Ishikawa (cell line): ENCODE results near the gene SH3RF1.
A peak's percentile ranks its signal among the peaks of the same experiment; 100 is the strongest.

ENCODE experiments used
- CEBPB ChIP-seq: IDR thresholded peaks from 2 replicates; pipeline ENCODE4 v1.6.1; 2012
- CREB1 ChIP-seq: IDR thresholded peaks from 2 replicates; pipeline ENCODE4 v1.6.1; 2012; ENCODE audit warnings: low read depth
- EGR1 ChIP-seq: IDR thresholded peaks from 2 replicates; pipeline ENCODE4 v1.6.1; 2012
- EP300 ChIP-seq: IDR thresholded peaks from 2 replicates; pipeline ENCODE4 v1.6.1; 2012; ENCODE audit warnings: borderline replicate concordance
- FOXM1 ChIP-seq: IDR thresholded peaks from 2 replicates; pipeline ENCODE4 v1.6.1; 2012; ENCODE audit warnings: low read depth, borderline replicate concordance
- MAX ChIP-seq: IDR thresholded peaks from 2 replicates; pipeline ENCODE4 v1.6.1; 2012
- NFIC ChIP-seq: IDR thresholded peaks from 2 replicates; pipeline ENCODE4 v1.6.1; 2012
- RAD21 ChIP-seq: IDR thresholded peaks from 2 replicates; pipeline ENCODE4 v1.6.1; 2012; ENCODE audit warnings: low read depth
- TAF1 ChIP-seq: IDR thresholded peaks from 2 replicates; pipeline ENCODE4 v1.6.1; 2012; ENCODE audit warnings: low read depth, mild to moderate bottlenecking
- TCF12 ChIP-seq: IDR thresholded peaks from 2 replicates; pipeline ENCODE4 v1.6.1; 2012; ENCODE audit warnings: low read depth
- TEAD4 ChIP-seq: IDR thresholded peaks from 2 replicates; pipeline ENCODE4 v1.6.1; 2012
- YY1 ChIP-seq: IDR thresholded peaks from 2 replicates; pipeline ENCODE4 v1.6.1; 2012; ENCODE audit warnings: low read depth
- ZBTB7A ChIP-seq: IDR thresholded peaks from 2 replicates; pipeline ENCODE4 v1.6.1; 2012; ENCODE audit warnings: low read depth
- TF ChIP-seq, protein P1 (sequence below): IDR thresholded peaks from 2 replicates; pipeline ENCODE4 v1.6.1; 2012; ENCODE audit warnings: low read depth, mild to moderate bottlenecking
- TF ChIP-seq, protein P2 (sequence below): IDR thresholded peaks from 2 replicates; pipeline ENCODE4 v1.6.1; 2012

Gene SH3RF1

GRCh38 chr4:169122422-169122821, 148.3 kb downstream of the SH3RF1 start:
- TF ChIP-seq RAD21 (no peak), EGR1 (no peak), MAX (no peak), YY1 (no peak), FOXM1 (peak; percentile 46; the same call in 1 of the 2 replicates), ZBTB7A (no peak), CREB1 (no peak), TEAD4 (peak; percentile 63; the same call in 1 of the 2 replicates), TCF12 (peak; percentile 63), CEBPB (no peak), EP300 (peak; percentile 66; the same call in 1 of the 2 replicates), NFIC (peak; percentile 85), TAF1 (no peak)
- TF ChIP-seq, protein P1, sequence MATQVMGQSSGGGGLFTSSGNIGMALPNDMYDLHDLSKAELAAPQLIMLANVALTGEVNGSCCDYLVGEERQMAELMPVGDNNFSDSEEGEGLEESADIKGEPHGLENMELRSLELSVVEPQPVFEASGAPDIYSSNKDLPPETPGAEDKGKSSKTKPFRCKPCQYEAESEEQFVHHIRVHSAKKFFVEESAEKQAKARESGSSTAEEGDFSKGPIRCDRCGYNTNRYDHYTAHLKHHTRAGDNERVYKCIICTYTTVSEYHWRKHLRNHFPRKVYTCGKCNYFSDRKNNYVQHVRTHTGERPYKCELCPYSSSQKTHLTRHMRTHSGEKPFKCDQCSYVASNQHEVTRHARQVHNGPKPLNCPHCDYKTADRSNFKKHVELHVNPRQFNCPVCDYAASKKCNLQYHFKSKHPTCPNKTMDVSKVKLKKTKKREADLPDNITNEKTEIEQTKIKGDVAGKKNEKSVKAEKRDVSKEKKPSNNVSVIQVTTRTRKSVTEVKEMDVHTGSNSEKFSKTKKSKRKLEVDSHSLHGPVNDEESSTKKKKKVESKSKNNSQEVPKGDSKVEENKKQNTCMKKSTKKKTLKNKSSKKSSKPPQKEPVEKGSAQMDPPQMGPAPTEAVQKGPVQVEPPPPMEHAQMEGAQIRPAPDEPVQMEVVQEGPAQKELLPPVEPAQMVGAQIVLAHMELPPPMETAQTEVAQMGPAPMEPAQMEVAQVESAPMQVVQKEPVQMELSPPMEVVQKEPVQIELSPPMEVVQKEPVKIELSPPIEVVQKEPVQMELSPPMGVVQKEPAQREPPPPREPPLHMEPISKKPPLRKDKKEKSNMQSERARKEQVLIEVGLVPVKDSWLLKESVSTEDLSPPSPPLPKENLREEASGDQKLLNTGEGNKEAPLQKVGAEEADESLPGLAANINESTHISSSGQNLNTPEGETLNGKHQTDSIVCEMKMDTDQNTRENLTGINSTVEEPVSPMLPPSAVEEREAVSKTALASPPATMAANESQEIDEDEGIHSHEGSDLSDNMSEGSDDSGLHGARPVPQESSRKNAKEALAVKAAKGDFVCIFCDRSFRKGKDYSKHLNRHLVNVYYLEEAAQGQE, result no peak
- TF ChIP-seq, protein P2, sequence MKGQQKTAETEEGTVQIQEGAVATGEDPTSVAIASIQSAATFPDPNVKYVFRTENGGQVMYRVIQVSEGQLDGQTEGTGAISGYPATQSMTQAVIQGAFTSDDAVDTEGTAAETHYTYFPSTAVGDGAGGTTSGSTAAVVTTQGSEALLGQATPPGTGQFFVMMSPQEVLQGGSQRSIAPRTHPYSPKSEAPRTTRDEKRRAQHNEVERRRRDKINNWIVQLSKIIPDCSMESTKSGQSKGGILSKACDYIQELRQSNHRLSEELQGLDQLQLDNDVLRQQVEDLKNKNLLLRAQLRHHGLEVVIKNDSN, result no peak

DNA sequence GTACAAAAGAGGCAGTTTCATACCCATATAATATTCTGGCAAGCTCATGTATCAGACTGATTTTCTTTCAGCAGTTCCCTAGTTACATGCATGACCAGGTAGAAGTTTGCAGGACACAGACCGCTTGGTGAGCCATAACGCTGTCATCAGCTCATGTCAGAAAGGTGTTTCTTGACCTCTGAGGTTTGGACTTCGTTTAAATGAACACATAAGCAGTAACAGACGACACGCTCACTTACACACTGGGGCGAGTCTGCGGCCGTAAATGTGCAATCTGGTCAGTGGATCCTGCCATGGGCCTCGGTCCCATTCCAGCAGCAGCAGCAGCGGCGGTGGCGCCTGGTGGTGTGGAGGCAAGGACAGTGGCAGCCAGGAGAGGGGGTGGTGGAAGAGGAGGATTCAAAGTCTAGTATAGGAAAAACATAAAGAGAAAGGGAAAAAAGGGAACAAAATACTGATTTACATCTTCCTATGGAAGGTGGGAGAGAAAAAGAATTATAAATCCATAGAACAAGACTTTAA, 148.8 kb downstream of the SH3RF1 start:
- TF ChIP-seq MAX, result 0 out of 2 replicates have a peak, but pooled peaks have one; percentile 24
- TF ChIP-seq TAF1, result no peak

- no peak for TF ChIP-seq TAF1
- no peak for TF ChIP-seq NFIC
Measured at GRCh38 chr4:169120624-169121023, 150.1 kb downstream of the SH3RF1 start.

GRCh38 chr4:169119536-169119935, 151.2 kb downstream of the SH3RF1 start:
- TF ChIP-seq FOXM1 (no peak), TEAD4 (no peak), EGR1 (no peak), TCF12 (no peak), MAX (no peak), CREB1 (no peak), RAD21 (no peak), TAF1 (no peak), ZBTB7A (no peak), YY1 (no peak)
- TF ChIP-seq, protein P2, result no peak

DNA sequence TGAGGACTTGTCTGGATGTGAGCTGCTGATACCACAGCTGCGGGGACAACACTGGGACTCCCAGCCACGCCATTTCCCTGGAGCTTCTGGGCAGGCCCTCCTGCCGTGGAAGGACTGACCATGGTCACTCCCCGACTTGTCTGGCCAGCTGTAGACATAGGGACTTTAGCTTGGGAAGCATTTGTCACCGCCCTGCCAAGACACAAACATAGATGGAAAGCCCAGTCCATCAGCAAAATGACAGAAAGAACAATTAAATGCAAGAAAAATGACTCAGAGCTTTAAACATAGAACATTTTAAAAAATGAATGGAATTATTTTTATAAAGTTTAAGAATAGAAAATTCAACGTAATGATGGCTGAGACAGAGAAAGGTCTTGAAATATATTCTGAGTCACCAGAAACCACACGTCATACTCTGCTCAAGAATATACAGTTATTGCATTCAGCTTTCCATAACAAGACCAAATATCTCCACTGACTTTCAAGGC, 153.1 kb downstream of the SH3RF1 start:
- TF ChIP-seq MAX (no peak), TEAD4 (no peak), FOXM1 (no peak), CREB1 (no peak), NFIC (no peak), EP300 (no peak)
- TF ChIP-seq, protein P1, result no peak
- TF ChIP-seq, protein P2, result no peak

DNA sequence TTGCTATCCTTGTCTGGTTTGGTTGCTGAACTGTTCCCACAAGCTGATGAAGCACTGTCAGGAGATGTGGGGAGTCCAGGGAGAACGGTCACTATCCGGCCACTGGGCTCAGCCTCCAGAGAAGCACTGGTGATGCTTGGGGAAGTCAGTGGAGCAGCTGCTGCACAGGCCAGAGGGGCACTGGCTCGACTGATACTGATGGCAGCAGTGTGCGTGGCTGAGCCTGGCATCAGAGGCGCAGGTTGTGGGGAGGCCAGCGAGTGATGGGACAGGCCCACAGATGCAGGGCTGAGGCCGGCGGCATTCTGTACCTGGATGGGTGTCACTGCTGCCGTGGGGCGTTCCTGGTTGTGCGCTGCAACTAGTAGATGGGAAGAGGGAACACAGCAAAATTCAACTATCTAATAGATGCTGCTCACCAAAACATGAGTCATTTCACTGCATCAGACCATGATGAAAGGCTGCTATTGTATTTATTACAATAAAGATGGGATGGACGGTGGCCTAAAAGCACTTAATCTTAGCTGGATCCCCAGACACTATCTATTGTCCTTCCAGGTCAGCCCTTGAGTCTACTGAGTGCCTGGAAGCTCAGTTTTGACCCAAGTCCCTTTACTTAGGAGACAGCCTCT, 154.4 kb downstream of the SH3RF1 start:
- TF ChIP-seq MAX (no peak), EGR1 (no peak), ZBTB7A (no peak), EP300 (no peak), CEBPB (no peak), TAF1 (no peak), TEAD4 (no peak)
- TF ChIP-seq, protein P1, result no peak
- TF ChIP-seq, protein P2, result no peak
